ENCODE data around the gene LHX1. TPM values are rescaled to one million over a fixed set of nuclear protein-coding genes. Genes with fewer than 3 reads are reported as not detected.

The LHX1 gene
- total RNA-seq, 1 experiment from 2014 or later: 0.35 TPM

DNA sequence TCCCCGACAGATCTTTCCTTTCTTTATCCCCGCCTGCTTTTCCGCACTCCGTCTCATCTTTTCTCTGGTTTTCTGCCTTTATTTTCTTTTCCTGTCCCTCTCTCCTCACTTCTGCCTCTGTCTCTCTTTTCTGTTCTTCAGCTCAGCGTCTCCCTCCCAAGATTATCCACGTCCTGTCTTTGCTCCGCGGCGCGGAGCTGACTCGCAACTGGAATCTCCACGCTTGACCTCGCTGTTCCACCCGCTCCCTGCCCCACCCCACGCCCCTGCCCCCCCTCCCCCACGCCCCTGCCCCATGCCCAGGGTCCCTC, 4.9 kb upstream of the LHX1 start:
- peak overlapping the region; percentile 39 for H3K4me3 Mint-ChIP-seq (ENCODE audit: low read depth, unreplicated experiment)
- H3K9me3 Mint-ChIP-seq (ENCODE audit: low read depth, unreplicated experiment): no peaks in the 10 kb centered on the region
- H3K27me3 Mint-ChIP-seq (ENCODE audit: unreplicated experiment): peaks cover 79% of the 10 kb centered on the region
- CTCF ChIA-PET: interaction anchor here (0.6 to 2.1 kb wide), 3 partner anchors 8 to 394 kb away, joined by 3 to 7 read pairs (median 3); no protein-coding TSS in a partner anchor
- no TSS peak for BruUV-seq (replicated peaks)
- DNase-seq: no peak
- peak overlapping the region; percentile 16 for H3K27ac Mint-ChIP-seq (ENCODE audit: unreplicated experiment)
- peaks cover 10% of the 10 kb centered on the region for H3K36me3 Mint-ChIP-seq (ENCODE audit: insufficient read depth, unreplicated experiment)
- intact Hi-C loops (cut with micrococcal nuclease; ENCODE audit: unreplicated experiment): no loop called here
- peaks cover 52% of the 10 kb centered on the region for H3K4me1 Mint-ChIP-seq (ENCODE audit: low read depth, unreplicated experiment)
- TF ChIP-seq, protein P1, sequence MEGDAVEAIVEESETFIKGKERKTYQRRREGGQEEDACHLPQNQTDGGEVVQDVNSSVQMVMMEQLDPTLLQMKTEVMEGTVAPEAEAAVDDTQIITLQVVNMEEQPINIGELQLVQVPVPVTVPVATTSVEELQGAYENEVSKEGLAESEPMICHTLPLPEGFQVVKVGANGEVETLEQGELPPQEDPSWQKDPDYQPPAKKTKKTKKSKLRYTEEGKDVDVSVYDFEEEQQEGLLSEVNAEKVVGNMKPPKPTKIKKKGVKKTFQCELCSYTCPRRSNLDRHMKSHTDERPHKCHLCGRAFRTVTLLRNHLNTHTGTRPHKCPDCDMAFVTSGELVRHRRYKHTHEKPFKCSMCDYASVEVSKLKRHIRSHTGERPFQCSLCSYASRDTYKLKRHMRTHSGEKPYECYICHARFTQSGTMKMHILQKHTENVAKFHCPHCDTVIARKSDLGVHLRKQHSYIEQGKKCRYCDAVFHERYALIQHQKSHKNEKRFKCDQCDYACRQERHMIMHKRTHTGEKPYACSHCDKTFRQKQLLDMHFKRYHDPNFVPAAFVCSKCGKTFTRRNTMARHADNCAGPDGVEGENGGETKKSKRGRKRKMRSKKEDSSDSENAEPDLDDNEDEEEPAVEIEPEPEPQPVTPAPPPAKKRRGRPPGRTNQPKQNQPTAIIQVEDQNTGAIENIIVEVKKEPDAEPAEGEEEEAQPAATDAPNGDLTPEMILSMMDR (IDR thresholded peaks at IDR 0.05; ENCODE audit: unreplicated experiment): no peak

DNA sequence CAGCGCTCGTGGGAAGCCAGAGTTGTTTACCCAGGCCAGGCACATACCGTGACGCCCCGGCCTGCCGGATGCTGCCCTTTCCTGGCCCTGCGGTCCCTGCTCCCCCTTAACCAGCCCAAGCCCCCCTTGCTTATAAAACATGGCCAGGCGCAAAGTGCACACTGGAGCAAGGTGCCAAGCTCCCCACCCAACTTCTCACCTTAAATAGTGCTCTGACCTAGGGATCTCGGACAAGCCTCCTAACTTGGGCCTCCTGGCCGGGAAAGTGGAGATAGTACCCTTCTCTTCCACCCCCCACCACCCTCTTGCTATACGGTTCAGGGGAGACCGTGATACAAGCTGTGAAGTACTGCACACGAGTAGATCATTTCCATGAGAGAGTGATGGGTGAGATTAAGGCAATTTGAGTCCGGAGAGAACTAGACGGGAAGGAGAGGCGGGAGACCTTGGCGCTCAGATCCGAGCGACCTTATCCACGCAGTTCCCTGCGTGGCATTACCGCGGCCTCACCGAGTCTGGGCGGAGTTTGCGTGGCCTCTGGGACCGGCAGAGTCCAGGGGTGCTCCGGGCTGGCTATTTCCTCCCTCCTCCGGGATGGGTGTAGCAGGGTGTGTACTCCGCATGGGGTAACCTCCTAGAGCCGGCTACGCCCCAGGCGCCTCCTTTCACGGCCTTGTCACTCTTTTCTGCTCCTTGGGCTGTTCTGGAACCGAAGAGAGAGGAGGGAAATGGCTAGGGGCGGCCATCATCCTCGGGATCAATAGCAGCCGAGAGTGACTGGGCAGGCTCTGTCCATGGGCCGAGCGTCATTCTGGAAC, 4.4 kb upstream of the LHX1 start:
- CTCF ChIA-PET: interaction anchor here (0.6 to 2.1 kb wide), 5 partner anchors 9 to 1730 kb away, joined by 3 to 7 read pairs (median 3); no protein-coding TSS in a partner anchor
- Mint-ChIP-seq H3K4me3 (ENCODE audit: low read depth, unreplicated experiment) (peak overlapping the region; percentile 39), H3K27me3 (ENCODE audit: unreplicated experiment) (peaks cover 84% of the 10 kb centered on the region), H3K9me3 (ENCODE audit: low read depth, unreplicated experiment) (no peaks in the 10 kb centered on the region), H3K27ac (ENCODE audit: unreplicated experiment) (peak overlapping the region; percentile 16), H3K36me3 (ENCODE audit: insufficient read depth, unreplicated experiment) (peaks cover 12% of the 10 kb centered on the region), H3K4me1 (ENCODE audit: low read depth, unreplicated experiment) (peaks cover 55% of the 10 kb centered on the region)
- no TSS peak for BruUV-seq (replicated peaks)
- intact Hi-C loops (cut with micrococcal nuclease; ENCODE audit: unreplicated experiment): no loop called here
- TF ChIP-seq, protein P1 (IDR thresholded peaks at IDR 0.05; ENCODE audit: unreplicated experiment): no peak
- DNase-seq: peak; percentile 50

DNA sequence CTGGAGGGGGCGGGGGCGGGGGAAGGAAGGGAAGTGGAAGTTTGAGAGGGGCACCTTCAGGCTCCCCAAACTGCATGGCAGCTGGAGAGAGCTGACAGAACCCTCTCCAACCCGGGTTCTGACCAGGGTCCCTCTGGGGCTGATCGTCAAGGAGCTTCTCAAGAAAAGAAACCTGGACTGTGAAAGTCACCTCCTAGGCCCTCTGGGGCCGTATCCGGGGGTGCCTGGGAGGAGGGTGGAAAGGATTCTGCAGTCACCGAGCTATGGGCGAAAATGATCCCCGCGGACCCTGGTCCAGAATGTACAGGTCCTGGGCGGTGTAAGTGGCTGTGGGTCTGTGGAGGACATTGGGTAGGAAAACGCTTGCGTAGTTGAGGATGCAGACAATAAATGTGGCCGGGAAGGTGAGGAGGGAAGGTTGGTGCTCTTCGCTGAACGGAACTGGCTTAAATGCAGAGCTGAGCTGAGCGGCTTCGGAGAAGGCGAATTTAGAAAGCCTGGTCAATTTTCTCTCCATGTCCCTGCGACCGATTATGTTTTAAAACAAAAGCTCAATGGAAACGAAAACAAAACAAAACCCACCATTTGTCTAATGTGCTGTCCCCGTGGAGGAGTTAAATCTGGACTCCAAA, 3.6 kb upstream of the LHX1 start:
- Mint-ChIP-seq H3K27ac (ENCODE audit: unreplicated experiment) (no peak overlapping the region), H3K9me3 (ENCODE audit: low read depth, unreplicated experiment) (no peaks in the 10 kb centered on the region), H3K4me1 (ENCODE audit: low read depth, unreplicated experiment) (peaks cover 55% of the 10 kb centered on the region), H3K36me3 (ENCODE audit: insufficient read depth, unreplicated experiment) (peaks cover 18% of the 10 kb centered on the region), H3K27me3 (ENCODE audit: unreplicated experiment) (peaks cover 92% of the 10 kb centered on the region), H3K4me3 (ENCODE audit: low read depth, unreplicated experiment) (peak overlapping the region; percentile 39)
- CTCF ChIA-PET: interaction anchor here (0.5 to 2.1 kb wide), 5 partner anchors 10 to 1729 kb away, joined by 3 to 7 read pairs (median 3); no protein-coding TSS in a partner anchor
- intact Hi-C loops (cut with micrococcal nuclease; ENCODE audit: unreplicated experiment): no loop called here
- no peak for DNase-seq
- BruUV-seq (replicated peaks): no TSS peak
- TF ChIP-seq, protein P1 (IDR thresholded peaks at IDR 0.05; ENCODE audit: unreplicated experiment): no peak

DNA sequence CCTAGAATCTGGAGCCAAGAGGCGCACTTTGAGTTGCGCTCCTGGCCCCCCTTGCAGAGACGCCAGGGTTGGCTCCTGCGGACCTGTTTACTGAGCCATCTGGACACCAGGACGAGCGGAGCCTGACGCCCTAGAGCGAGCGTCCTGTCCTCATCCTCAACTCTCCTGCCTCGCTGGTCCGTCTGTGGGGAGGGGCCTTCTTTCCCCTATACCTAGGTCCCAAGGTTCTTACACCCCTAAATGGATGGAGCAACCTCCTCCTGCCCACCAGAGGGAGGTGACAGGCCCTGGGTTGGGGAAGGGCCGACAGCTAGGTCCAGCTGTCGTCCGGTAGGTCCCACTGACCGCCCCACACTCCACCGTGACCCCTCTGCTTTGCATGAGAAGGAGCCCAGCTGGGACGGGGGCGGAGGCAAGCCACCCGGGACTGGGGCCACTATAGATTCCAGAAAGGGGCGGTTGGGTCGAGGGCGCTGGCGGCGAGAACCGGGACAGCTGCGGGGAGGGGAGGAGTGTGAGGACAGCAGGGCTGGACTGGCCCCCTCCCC, 3.1 kb upstream of the LHX1 start:
- Mint-ChIP-seq H3K4me3 (ENCODE audit: low read depth, unreplicated experiment) (peak overlapping the region; percentile 74), H3K27me3 (ENCODE audit: unreplicated experiment) (peaks cover 98% of the 10 kb centered on the region), H3K36me3 (ENCODE audit: insufficient read depth, unreplicated experiment) (peaks cover 18% of the 10 kb centered on the region), H3K4me1 (ENCODE audit: low read depth, unreplicated experiment) (peaks cover 56% of the 10 kb centered on the region), H3K9me3 (ENCODE audit: low read depth, unreplicated experiment) (no peaks in the 10 kb centered on the region), H3K27ac (ENCODE audit: unreplicated experiment) (no peak overlapping the region)
- TF ChIP-seq, protein P1 (IDR thresholded peaks at IDR 0.05; ENCODE audit: unreplicated experiment): no peak
- CTCF ChIA-PET: interaction anchor here (0.5 to 2.1 kb wide), 3 partner anchors 10 to 331 kb away, joined by 3 to 7 read pairs (median 3); no protein-coding TSS in a partner anchor
- no TSS peak for BruUV-seq (replicated peaks)
- DNase-seq: no peak
- intact Hi-C loops (cut with micrococcal nuclease; ENCODE audit: unreplicated experiment): no loop called here

Measured in Calu3 (cell line).